B cell (primary cell): ENCODE data around the gene NACC1. TPM values are rescaled to one million over a fixed set of nuclear protein-coding genes. Genes with fewer than 3 reads are reported as not detected.
A peak's percentile ranks its signal among the peaks of the same experiment; 100 is the strongest.

Experiments
- ATAC-seq: fragments of 200-7000 bp; cut with Tn5 transposase; one replicate; pipeline ENCODE4 v1.10.0; 2021; ENCODE audit warnings: low read depth, mild to moderate bottlenecking, moderate number of reproducible peaks, moderate library complexity
- CTCF ChIA-PET: fragments of 350-600 bp; sonication (Branson Sonifier 250); formaldehyde crosslinking; loops from one replicate; lab custom pipeline; 2021; ENCODE audit warnings: antibody characterized with exemption, inconsistent platforms; lab: Charles Lee
- POLR2A ChIA-PET: fragments of 350-600 bp; sonication (Branson Sonifier 250); formaldehyde crosslinking; loops from one replicate; lab custom pipeline; 2021; ENCODE audit warnings: antibody characterized with exemption; lab: Charles Lee
- DNase-seq: peaks from one replicate; pipeline ENCODE4 v3.0.0; 2013
- H2AFZ ChIP-seq: 2 replicates; pipeline ENCODE4 v1.6.1; 2012; ENCODE audit warnings: mild to moderate bottlenecking, low read depth, low read length; ENCODE audit not compliant: insufficient read depth, poor library complexity, severe bottlenecking
- H3K27ac ChIP-seq, 2 donors: 1 replicate in 1 of 2; 2 replicates in 1 of 2; pipeline ENCODE4 v1.5.1; 2012 to 2013; ENCODE audit warnings: low read length in 2 of 2, mild to moderate bottlenecking in 2 of 2, moderate library complexity in 1 of 2
- H3K27me3 ChIP-seq, 4 experiments: fragments of 200-600 bp in 1 of 4; sonication (generic) in 1 of 4; replicated peaks in 1 of 4; 1 replicate in 2 of 4; 2 replicates in 2 of 4; pipeline versions ENCODE4 v1.6.1 to v1.7.0; 2013 to 2016; ENCODE audit warnings: low read length in 3 of 4, mild to moderate bottlenecking in 2 of 4, mixed read lengths in 1 of 4, moderate library complexity in 1 of 4; ENCODE audit not compliant: insufficient read depth in 4 of 4, control insufficient read depth in 3 of 4; ENCODE audit errors: control extremely low read depth in 1 of 4
- H3K36me3 ChIP-seq, 2 experiments: replicated peaks in 1 of 2; 1 replicate in 1 of 2; 2 replicates in 1 of 2; pipeline versions ENCODE4 v1.6.1 to v1.7.1; 2013; ENCODE audit warnings: low read length in 1 of 2; ENCODE audit not compliant: insufficient read depth in 2 of 2, control insufficient read depth in 1 of 2; ENCODE audit errors: control extremely low read depth in 1 of 2, extremely low read depth in 1 of 2
- H3K4me1 ChIP-seq, 2 donors: fragments of 200-600 bp in 1 of 2; sonication (generic) in 1 of 2; 1 replicate in 1 of 2; 2 replicates in 1 of 2; pipeline versions ENCODE4 v1.5.1 to v1.6.1; 2013 to 2017; ENCODE audit warnings: low read length in 2 of 2; ENCODE audit not compliant: control insufficient read depth in 2 of 2, insufficient read depth in 2 of 2
- H3K4me2 ChIP-seq: replicated peaks from 2 replicates; pipeline ENCODE3; 2012; ENCODE audit warnings: mild to moderate bottlenecking, low read depth, low read length; ENCODE audit not compliant: poor library complexity, severe bottlenecking
- H3K4me3 ChIP-seq, 5 experiments: fragments of 200-600 bp in 1 of 5; sonication (generic) in 1 of 5; 1 replicate in 3 of 5; 2 replicates in 2 of 5; pipeline versions ENCODE4 v1.5.1 to v1.7.0; 2011 to 2016; ENCODE audit warnings: low read length in 4 of 5, mild to moderate bottlenecking in 4 of 5, low read depth in 2 of 5, control low read depth in 1 of 5, moderate library complexity in 1 of 5; ENCODE audit not compliant: insufficient read depth in 1 of 5; ENCODE audit errors: control extremely low read depth in 1 of 5, extremely low read depth in 1 of 5
- H3K79me2 ChIP-seq: fragments of 200-600 bp; sonication (generic); one replicate; pipeline ENCODE4 v1.6.0; 2016; ENCODE audit warnings: low read length; ENCODE audit not compliant: control insufficient read depth, insufficient read depth
- H3K9ac ChIP-seq: fragments of 200-600 bp; sonication (generic); 2 replicates; pipeline ENCODE4 v1.6.1; 2017; ENCODE audit warnings: mild to moderate bottlenecking, low read length, moderate library complexity
- H3K9me3 ChIP-seq, 3 donors: one replicate each; pipeline versions ENCODE4 v1.6.1 to v1.7.1; 2013; ENCODE audit warnings: low read length in 2 of 3; ENCODE audit not compliant: control insufficient read depth in 2 of 3, insufficient read depth in 1 of 3; ENCODE audit errors: control extremely low read depth in 1 of 3
- H4K20me1 ChIP-seq: 2 replicates; pipeline ENCODE4 v1.6.0; 2012; ENCODE audit warnings: mild to moderate bottlenecking, low read length; ENCODE audit not compliant: insufficient read depth, control insufficient read depth, poor library complexity, severe bottlenecking
- H3K27ac Mint-ChIP-seq: one replicate; pipeline ENCODE4 v1.8.0; 2021; ENCODE audit warnings: mixed read lengths
- H3K27me3 Mint-ChIP-seq: one replicate; pipeline ENCODE4 v1.8.0; 2021; ENCODE audit warnings: mixed read lengths
- H3K4me1 Mint-ChIP-seq: one replicate; pipeline ENCODE4 v1.8.0; 2021; ENCODE audit warnings: mixed read lengths
- H3K4me3 Mint-ChIP-seq: one replicate; pipeline ENCODE4 v1.8.0; 2021; ENCODE audit warnings: mixed read lengths
- H3K9me3 Mint-ChIP-seq: one replicate; pipeline ENCODE4 v1.8.0; 2022; ENCODE audit warnings: mixed read lengths; ENCODE audit not compliant: insufficient read depth
- CTCF ChIP-seq: fragments of 200-600 bp; IDR thresholded peaks from one replicate; pipeline ENCODE4 v1.8.0; 2022; ENCODE audit warnings: antibody characterized with exemption, mild to moderate bottlenecking
- EZH2 ChIP-seq: IDR thresholded peaks from 2 replicates; pipeline ENCODE4 v1.6.1; 2012; ENCODE audit warnings: borderline replicate concordance, low read depth, mild to moderate bottlenecking, moderate library complexity, low read length; ENCODE audit not compliant: insufficient read depth, poor library complexity, severe bottlenecking
- WGBS: methylation state at CpG from one replicate; pipeline ENCODE4 v1.1.5; 2013; ENCODE audit warnings: missing lambda C conversion rate; ENCODE audit not compliant: insufficient coverage; 5-methylcytosine and 5-hydroxymethylcytosine counted together
- intact Hi-C: fragments of 100-400 bp; cut with micrococcal nuclease; formaldehyde crosslinking; loops from one replicate; pipeline ENCODE4 v1.10.0; 2022
- polyA plus RNA-seq: library from polyadenylated mRNA; depleted of rRNA; stranded (reverse); fragments of >200 nt; gene quantifications from 2 replicates; pipeline ENCODE4 v1.2.3, GENCODE V29; 2012
- total RNA-seq, 2 donors: library from RNA; stranded (reverse); fragments of 120-200 nt in 1 of 2; gene quantifications; 1 replicate in 1 of 2; 2 replicates in 1 of 2; pipeline versions ENCODE4 v1.2.3 to v1.2.4, GENCODE V29; 2013 to 2022

NACC1 gene
- total and polyA plus RNA-seq, 2 donors (not counting 1 experiment from before 2014, with no cell fraction given): 25.9 to 27.5 TPM

- peak within 1 kb of the TSS; percentile 99 for H3K4me2 ChIP-seq
- H3K4me1 ChIP-seq: peaks cover 44 to 79% of the 10 kb centered on the region in 2 donors
- peak; percentile 51 for ATAC-seq
- Mint-ChIP-seq H3K4me3 (peak within 1 kb of the TSS; percentile 97), H3K4me1 (peaks cover 73% of the 10 kb centered on the region), H3K9me3 (no peaks in the 10 kb centered on the region), H3K27me3 (no peaks in the 10 kb centered on the region), H3K27ac (peak within 1 kb of the TSS; percentile 100)
- H2AFZ ChIP-seq: peak within 1 kb of the TSS; percentile 13
- WGBS: under 1% methylated on average over 37 of the region's 47 CpGs
- H3K27me3 ChIP-seq: no peaks in the 10 kb centered on the region
- peaks cover 34% of the 10 kb centered on the region for H4K20me1 ChIP-seq
- H3K79me2 ChIP-seq: peaks cover 47% of the 10 kb centered on the region
- TF ChIP-seq CTCF (no peak), EZH2 (no peak)
- ChIA-PET POLR2A (interaction anchor here (0.6 to 3.9 kb wide), 10 partner anchors 8 to 645 kb away, joined by 3 to 107 read pairs (median 16); partner anchors contain the start of genes NACC1 and TRMT1), CTCF (interaction anchor here (1.8 to 5.6 kb wide), 5 partner anchors 8 to 92 kb away, joined by 7 to 108 read pairs (median 15); no protein-coding TSS in a partner anchor)
- H3K9ac ChIP-seq: peak within 1 kb of the TSS; percentile 84
- H3K4me3 ChIP-seq: peak within 1 kb of the TSS; percentile 92 to 98 (median 96)
- intact Hi-C loops: loop anchor here (1.0 to 5.0 kb wide), 6 partner anchors 49 to 1279 kb away; partner anchors contain the start of genes ADGRE5 and RFX1
- H3K36me3 ChIP-seq: peaks cover 3 to 35% of the 10 kb centered on the region in 2 experiments
- peaks cover 0 to 4% (median 0%) of the 10 kb centered on the region in 3 donors for H3K9me3 ChIP-seq
- peak; percentile 95 for DNase-seq
- peak within 1 kb of the TSS; percentile 83 to 100 for H3K27ac ChIP-seq
Observed at GRCh38 chr19:13102666-13103580, 15.1 kb upstream of the NACC1 start, which contains the start of gene LYL1. TSS of gene LYL1 (minus strand) at chr19:13102858. CDS start at chr19:13101171, 1,687 bp downstream.
